Measurements from ENCODE around the gene MT1A. TPM values are rescaled to one million over a fixed set of nuclear protein-coding genes. Genes with fewer than 3 reads are reported as not detected.
A peak's percentile ranks its signal among the peaks of the same experiment; 100 is the strongest.

The MT1A gene
- polyA plus RNA-seq, 1 donor (not counting 4 experiments of a cell fraction or from before 2014, with no cell fraction given), result not detected

GRCh38 chr16:56657555-56658326, 19.3 kb downstream of the MT1A start, which contains the start of gene MT1F:
TSS of gene MT1F (plus strand) at chr16:56657959. CDS start at chr16:56658059, 100 bp downstream.
- peak within 1 kb of the TSS; percentile 55 to 65 (median 59) for H3K4me3 ChIP-seq (ENCODE audit: control insufficient read depth in 2 of 3, extremely low read depth in 1 of 3, insufficient read depth in 2 of 3, low read depth in 1 of 3, low read length in 3 of 3)
- no peaks in the 10 kb centered on the region for H3K36me3 ChIP-seq (ENCODE audit: control insufficient read depth in 2 of 2, extremely low read depth in 1 of 2, insufficient read depth in 2 of 2, low read length in 2 of 2)
- dilution Hi-C loops (cut with MboI; ENCODE audit: extremely low pct_ligation_motif_present, low sequenced_read_pairs), result no loop called here
- no peaks in the 10 kb centered on the region for H4K20me1 ChIP-seq (ENCODE audit: control insufficient read depth, extremely low read depth, insufficient read depth, low read length)
- H3K9me3 ChIP-seq (ENCODE audit: control insufficient read depth, low read depth, low read length), result no peaks in the 10 kb centered on the region
- peak within 1 kb of the TSS; percentile 43 for H3K9ac ChIP-seq (ENCODE audit: control insufficient read depth, extremely low read depth, insufficient read depth, low read length)
- peak; percentile 53 for DNase-seq (ENCODE audit: low read depth, low spot score)
- H3K27ac ChIP-seq (ENCODE audit: control insufficient read depth, insufficient read depth, low read length), result no peak within 1 kb of the TSS
- peaks cover 6% of the 10 kb centered on the region for H3K4me1 ChIP-seq (ENCODE audit: control insufficient read depth, extremely low read depth, insufficient read depth, low read length)
- FAIRE-seq, result peak; percentile 86
- H3K4me2 ChIP-seq (ENCODE audit: control insufficient read depth, extremely low read depth, insufficient read depth, low read depth, low read length), result peak within 1 kb of the TSS; percentile 79
- H3K9me1 ChIP-seq (ENCODE audit: control insufficient read depth, extremely low read depth, insufficient read depth, low read length), result no peaks in the 10 kb centered on the region
- peak within 1 kb of the TSS; percentile 81 for H2AFZ ChIP-seq (ENCODE audit: control insufficient read depth, low read length)
- H3K27me3 ChIP-seq (ENCODE audit: control insufficient read depth, extremely low read depth, insufficient read depth, low read length), result peaks cover 19% of the 10 kb centered on the region
- no peaks in the 10 kb centered on the region for H3K79me2 ChIP-seq (ENCODE audit: control insufficient read depth, insufficient read depth, low read length)
- TF ChIP-seq CTCF (optimal IDR thresholded peaks at IDR 0.05 in 1 of 3, IDR thresholded peaks at IDR 0.05 in 1 of 3, conservative IDR thresholded peaks at IDR 0.05 in 1 of 3; ENCODE audit: extremely low read depth in 1 of 3, insufficient read depth in 2 of 3, low read length in 3 of 3), result peak in 1 of 3 experiments; percentile 17
- no peak for TF ChIP-seq EZH2 (IDR thresholded peaks at IDR 0.05; ENCODE audit: low read length)

- no peak for TF ChIP-seq EZH2 (IDR thresholded peaks at IDR 0.05; ENCODE audit: low read length)
- no peak for TF ChIP-seq CTCF (optimal IDR thresholded peaks at IDR 0.05 in 1 of 3, IDR thresholded peaks at IDR 0.05 in 1 of 3, conservative IDR thresholded peaks at IDR 0.05 in 1 of 3; ENCODE audit: extremely low read depth in 1 of 3, insufficient read depth in 2 of 3, low read length in 3 of 3)
- Histone ChIP-seq H3K9me1 (ENCODE audit: control insufficient read depth, extremely low read depth, insufficient read depth, low read length) (no peaks in the 10 kb centered on the region), H2AFZ (ENCODE audit: control insufficient read depth, low read length) (peak overlapping the region; percentile 81), H3K27me3 (ENCODE audit: control insufficient read depth, extremely low read depth, insufficient read depth, low read length) (peaks cover 26% of the 10 kb centered on the region), H3K27ac (ENCODE audit: control insufficient read depth, insufficient read depth, low read length) (no peak overlapping the region), H3K4me1 (ENCODE audit: control insufficient read depth, extremely low read depth, insufficient read depth, low read length) (peaks cover 6% of the 10 kb centered on the region), H3K9me3 (ENCODE audit: control insufficient read depth, low read depth, low read length) (no peaks in the 10 kb centered on the region), H3K9ac (ENCODE audit: control insufficient read depth, extremely low read depth, insufficient read depth, low read length) (peak overlapping the region; percentile 43), H3K79me2 (ENCODE audit: control insufficient read depth, insufficient read depth, low read length) (no peaks in the 10 kb centered on the region), H3K4me2 (ENCODE audit: control insufficient read depth, extremely low read depth, insufficient read depth, low read depth, low read length) (peak overlapping the region; percentile 79), H3K36me3 (ENCODE audit: control insufficient read depth in 2 of 2, extremely low read depth in 1 of 2, insufficient read depth in 2 of 2, low read length in 2 of 2) (no peaks in the 10 kb centered on the region), H3K4me3 (ENCODE audit: control insufficient read depth in 2 of 3, extremely low read depth in 1 of 3, insufficient read depth in 2 of 3, low read depth in 1 of 3, low read length in 3 of 3) (peak overlapping the region; percentile 55 to 65 (median 59)), H4K20me1 (ENCODE audit: control insufficient read depth, extremely low read depth, insufficient read depth, low read length) (no peaks in the 10 kb centered on the region)
- dilution Hi-C loops (cut with MboI; ENCODE audit: extremely low pct_ligation_motif_present, low sequenced_read_pairs), result no loop called here
- FAIRE-seq (no peak), DNase-seq (ENCODE audit: low read depth, low spot score) (no peak)
Observed at GRCh38 chr16:56658327-56658875, 19.9 kb downstream of the MT1A start.

All from keratinocyte (primary cell).